CD14-positive monocyte (primary cell): ENCODE results near the gene DDX31. TPM values are rescaled to one million over a fixed set of nuclear protein-coding genes. Genes with fewer than 3 reads are reported as not detected.

Source experiments
- DNase-seq, 3 donors: peaks; one replicate each; pipeline ENCODE4 v3.0.0-alpha.2; 2011 to 2022
- H2AFZ ChIP-seq: 2 replicates; pipeline ENCODE4 v1.6.0; 2012; ENCODE audit warnings: mild to moderate bottlenecking, low read depth, low read length, inconsistent platforms; ENCODE audit not compliant: insufficient read depth, poor library complexity, severe bottlenecking
- H3K27ac ChIP-seq, 2 donors: 1 replicate in 1 of 2; 2 replicates in 1 of 2; pipeline ENCODE4 v1.5.1; 2012 to 2013; ENCODE audit warnings: low read length in 2 of 2, control low read depth in 1 of 2, inconsistent platforms in 1 of 2, low read depth in 1 of 2, mild to moderate bottlenecking in 1 of 2
- H3K27me3 ChIP-seq, 2 donors: one replicate each; pipeline versions ENCODE4 v1.6.0 to v1.6.1; 2011 to 2013; ENCODE audit warnings: low read length in 2 of 2; ENCODE audit not compliant: control insufficient read depth in 2 of 2, insufficient read depth in 2 of 2
- H3K36me3 ChIP-seq, 2 donors: replicated peaks in 1 of 2; 1 replicate in 1 of 2; 2 replicates in 1 of 2; pipeline versions ENCODE4 v1.5.1 to v1.6.1; 2012 to 2013; ENCODE audit warnings: low read length in 2 of 2, control low read depth in 1 of 2, inconsistent platforms in 1 of 2, mild to moderate bottlenecking in 1 of 2; ENCODE audit not compliant: insufficient read depth in 2 of 2, control insufficient read depth in 1 of 2
- H3K4me1 ChIP-seq, 2 donors: 1 replicate in 1 of 2; 2 replicates in 1 of 2; pipeline versions ENCODE4 v1.5.1 to v1.6.1; 2012 to 2013; ENCODE audit warnings: low read length in 2 of 2, control low read depth in 1 of 2, inconsistent platforms in 1 of 2, mild to moderate bottlenecking in 1 of 2, moderate library complexity in 1 of 2; ENCODE audit not compliant: insufficient read depth in 2 of 2, control insufficient read depth in 1 of 2
- H3K4me2 ChIP-seq: replicated peaks from 2 replicates; pipeline ENCODE3; 2012; ENCODE audit warnings: low read length, moderate library complexity, mild to moderate bottlenecking; ENCODE audit not compliant: poor library complexity, severe bottlenecking; ENCODE audit errors: extremely low read depth
- H3K4me3 ChIP-seq, 3 experiments: fragments of 200-600 bp in 1 of 3; sonication (generic) in 1 of 3; replicated peaks in 1 of 3; 1 replicate in 2 of 3; 2 replicates in 1 of 3; pipeline ENCODE4 v1.5.1; 2011 to 2013; ENCODE audit warnings: low read length in 3 of 3, mild to moderate bottlenecking in 3 of 3, control low read depth in 2 of 3, low read depth in 2 of 3, inconsistent platforms in 1 of 3, moderate library complexity in 1 of 3
- H3K79me2 ChIP-seq: 2 replicates; pipeline ENCODE4 v1.6.0; 2012; ENCODE audit warnings: mild to moderate bottlenecking, control low read depth, inconsistent platforms, low read length, moderate library complexity; ENCODE audit not compliant: insufficient read depth
- H3K9ac ChIP-seq: 2 replicates; pipeline ENCODE4 v1.6.0; 2017; ENCODE audit warnings: low read length, mild to moderate bottlenecking; ENCODE audit not compliant: insufficient read depth, poor library complexity, severe bottlenecking
- H3K9me3 ChIP-seq, 2 donors: replicated peaks in 1 of 2; 1 replicate in 1 of 2; 2 replicates in 1 of 2; pipeline versions ENCODE4 v1.5.1 to v1.6.1; 2012 to 2013; ENCODE audit warnings: low read length in 2 of 2, control low read depth in 1 of 2; ENCODE audit not compliant: control insufficient read depth in 1 of 2, insufficient read depth in 1 of 2
- H4K20me1 ChIP-seq: 2 replicates; pipeline ENCODE4 v1.6.0; 2012; ENCODE audit warnings: mild to moderate bottlenecking, low read length, control low read depth, moderate library complexity; ENCODE audit not compliant: insufficient read depth
- H3K27ac Mint-ChIP-seq, 7 donors: one replicate each; pipeline ENCODE4 v1.8.0; 2020; ENCODE audit warnings: mild to moderate bottlenecking in 7 of 7, mixed read lengths in 7 of 7, moderate library complexity in 6 of 7, inconsistent platforms in 2 of 7
- H3K27me3 Mint-ChIP-seq, 3 donors: one replicate each; pipeline ENCODE4 v1.8.0; 2021 to 2022; ENCODE audit warnings: low read depth in 3 of 3, mild to moderate bottlenecking in 3 of 3, mixed read lengths in 3 of 3, moderate library complexity in 3 of 3, inconsistent platforms in 1 of 3
- H3K36me3 Mint-ChIP-seq, 2 donors: one replicate each; pipeline ENCODE4 v1.8.0; 2020; ENCODE audit warnings: mixed read lengths in 2 of 2, inconsistent platforms in 1 of 2, mild to moderate bottlenecking in 1 of 2
- H3K4me1 Mint-ChIP-seq: one replicate; pipeline ENCODE4 v1.8.0; 2020; ENCODE audit warnings: mild to moderate bottlenecking, mixed read lengths
- H3K4me3 Mint-ChIP-seq, 2 donors: one replicate each; pipeline ENCODE4 v1.8.0; 2020; ENCODE audit warnings: mild to moderate bottlenecking in 2 of 2, mixed read lengths in 2 of 2, moderate library complexity in 1 of 2
- H3K9me3 Mint-ChIP-seq, 7 donors: one replicate each; pipeline ENCODE4 v1.8.0; 2020 to 2022; ENCODE audit warnings: mixed read lengths in 7 of 7, mild to moderate bottlenecking in 6 of 7, moderate library complexity in 6 of 7, inconsistent platforms in 2 of 7
- CTCF ChIP-seq: fragments of 200-600 bp; IDR thresholded peaks from one replicate; pipeline ENCODE4 v1.8.0; 2022; ENCODE audit warnings: antibody characterized with exemption, mild to moderate bottlenecking
- WGBS: methylation state at CpG from one replicate; pipeline ENCODE4 v1.1.5; 2013; ENCODE audit warnings: missing lambda C conversion rate; ENCODE audit not compliant: insufficient coverage; 5-methylcytosine and 5-hydroxymethylcytosine counted together
- intact Hi-C, 2 donors: fragments of 100-400 bp; cut with micrococcal nuclease; formaldehyde crosslinking; loops; one replicate each; pipeline versions ENCODE4 v1.15.0 to v1.15.1; 2023
- polyA plus RNA-seq, 3 donors: library from polyadenylated mRNA; depleted of rRNA in 1 of 3; unstranded in 2 of 3; stranded (reverse) in 1 of 3; fragments of 300-500 nt in 2 of 3; fragments of >200 nt in 1 of 3; fragmentation: Illumina TruSeq in 2 of 3; gene quantifications; 1 replicate in 2 of 3; 2 replicates in 1 of 3; pipeline ENCODE4 v1.2.3, GENCODE V29; 2012 to 2021

Gene DDX31
- polyA plus RNA-seq, 3 donors: 1.1 to 4.2 (median 1.5) TPM

GRCh38 chr9:132622159-132622558 is 47.6 kb downstream of the DDX31 start:
- peaks cover 55 to 56% of the 10 kb centered on the region in 2 donors for H3K36me3 Mint-ChIP-seq
- H3K9me3 Mint-ChIP-seq: no peaks in the 10 kb centered on the region
- H3K4me1 ChIP-seq: no peaks in the 10 kb centered on the region
- H3K27ac Mint-ChIP-seq: no peak overlapping the region
- no peak overlapping the region for H3K4me3 Mint-ChIP-seq
- TF ChIP-seq CTCF: no peak
- no peak overlapping the region for H3K4me3 ChIP-seq
- no peak overlapping the region for H3K27ac ChIP-seq
- WGBS: 80% methylated on average over 5 of the region's 5 CpGs
- H3K9ac ChIP-seq: no peak overlapping the region
- H4K20me1 ChIP-seq: no peaks in the 10 kb centered on the region
- no peak overlapping the region for H2AFZ ChIP-seq
- intact Hi-C loops: no loop called here
- H3K36me3 ChIP-seq: peaks cover 12 to 61% of the 10 kb centered on the region in 2 donors
- DNase-seq: no peak
- no peaks in the 10 kb centered on the region for H3K4me1 Mint-ChIP-seq
- H3K27me3 Mint-ChIP-seq: no peaks in the 10 kb centered on the region
- H3K79me2 ChIP-seq: no peaks in the 10 kb centered on the region
- H3K9me3 ChIP-seq: no peaks in the 10 kb centered on the region
- no peaks in the 10 kb centered on the region for H3K27me3 ChIP-seq
- no peak overlapping the region for H3K4me2 ChIP-seq

DNA sequence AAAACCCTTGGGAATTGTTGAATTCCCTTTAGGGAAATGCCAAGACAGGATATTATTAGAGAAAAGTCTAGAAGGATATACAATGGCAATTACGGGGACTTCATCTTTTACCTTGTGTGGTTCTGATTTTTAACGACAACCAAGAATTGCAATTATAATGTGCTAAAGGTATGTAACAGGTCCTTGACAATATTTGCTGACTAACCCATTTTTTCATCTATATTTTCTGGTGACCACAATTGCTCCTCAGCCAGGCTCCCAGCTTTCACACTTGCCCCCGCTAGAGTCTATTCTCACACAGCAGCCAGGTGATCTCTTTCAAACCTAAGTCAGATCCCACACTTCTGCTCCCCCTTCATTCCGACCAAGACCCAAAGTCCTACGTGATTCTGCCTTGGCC is 53.1 kb downstream of the DDX31 start:
- H3K4me2 ChIP-seq: no peak overlapping the region
- no peaks in the 10 kb centered on the region for H3K79me2 ChIP-seq
- H3K27me3 ChIP-seq: no peaks in the 10 kb centered on the region
- Mint-ChIP-seq H3K4me3 (no peak overlapping the region), H3K9me3 (peaks cover 0 to 2% (median 0%) of the 10 kb centered on the region in 7 donors), H3K27me3 (no peaks in the 10 kb centered on the region), H3K27ac (no peak overlapping the region), H3K4me1 (no peaks in the 10 kb centered on the region), H3K36me3 (peaks cover 49 to 67% of the 10 kb centered on the region in 2 donors)
- no peaks in the 10 kb centered on the region for H3K9me3 ChIP-seq
- TF ChIP-seq CTCF: no peak
- no peak overlapping the region for H3K9ac ChIP-seq
- no peak for DNase-seq
- no peaks in the 10 kb centered on the region for H3K4me1 ChIP-seq
- no peak overlapping the region for H2AFZ ChIP-seq
- H3K4me3 ChIP-seq: no peak overlapping the region
- intact Hi-C loops: no loop called here
- WGBS: 95% methylated on average over 3 of the region's 5 CpGs
- no peak overlapping the region for H3K27ac ChIP-seq
- no peaks in the 10 kb centered on the region for H4K20me1 ChIP-seq
- peaks cover 10 to 75% of the 10 kb centered on the region in 2 donors for H3K36me3 ChIP-seq
